ENCODE measurements around the gene EMC1.

DNA sequence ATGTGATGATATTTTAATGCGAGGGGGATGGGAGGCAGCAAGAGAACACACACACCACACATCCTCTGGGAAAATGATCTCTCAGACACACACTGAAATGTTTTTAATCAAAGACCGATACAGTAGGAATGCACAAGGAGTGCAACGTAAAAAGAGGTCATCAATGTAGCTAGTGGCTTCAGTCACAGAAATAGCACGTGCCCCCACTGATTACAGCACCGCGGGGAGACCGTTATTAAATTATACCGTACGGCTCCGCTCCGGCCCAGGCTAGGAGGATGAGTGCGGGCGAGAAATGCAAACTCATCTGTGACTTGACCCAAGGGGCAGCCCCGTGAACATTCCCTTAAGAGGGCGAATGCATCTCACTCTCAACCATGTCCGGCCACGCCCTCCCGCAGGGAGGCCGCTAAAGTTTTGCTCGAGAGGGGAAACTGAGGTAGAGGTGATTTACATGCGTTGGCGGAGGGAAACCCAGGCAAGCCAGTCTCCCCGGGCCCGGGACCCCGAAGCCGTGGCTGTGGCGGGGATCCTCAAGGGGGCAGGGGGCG is 41.8 kb downstream of the EMC1 start:
- TF ChIP-seq ZC3H11A (IDR thresholded peaks at IDR 0.05), result no peak; the same call in 1 of the 2 replicates
- TF ChIP-seq REST (IDR thresholded peaks at IDR 0.05), result no peak
- TF ChIP-seq CHD4 (IDR thresholded peaks at IDR 0.05; ENCODE audit: borderline replicate concordance), result no peak
- no peak for TF ChIP-seq ZNF302 (CRISPR knock-in tag; IDR thresholded peaks at IDR 0.05)
- TF ChIP-seq, protein P1, sequence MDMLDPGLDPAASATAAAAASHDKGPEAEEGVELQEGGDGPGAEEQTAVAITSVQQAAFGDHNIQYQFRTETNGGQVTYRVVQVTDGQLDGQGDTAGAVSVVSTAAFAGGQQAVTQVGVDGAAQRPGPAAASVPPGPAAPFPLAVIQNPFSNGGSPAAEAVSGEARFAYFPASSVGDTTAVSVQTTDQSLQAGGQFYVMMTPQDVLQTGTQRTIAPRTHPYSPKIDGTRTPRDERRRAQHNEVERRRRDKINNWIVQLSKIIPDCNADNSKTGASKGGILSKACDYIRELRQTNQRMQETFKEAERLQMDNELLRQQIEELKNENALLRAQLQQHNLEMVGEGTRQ (IDR thresholded peaks at IDR 0.05), result no peak
- no peak for TF ChIP-seq RAD21 (conservative IDR thresholded peaks at IDR 0.05 in 1 of 2, IDR thresholded peaks at IDR 0.05 in 1 of 2)
- TF ChIP-seq, protein P2, sequence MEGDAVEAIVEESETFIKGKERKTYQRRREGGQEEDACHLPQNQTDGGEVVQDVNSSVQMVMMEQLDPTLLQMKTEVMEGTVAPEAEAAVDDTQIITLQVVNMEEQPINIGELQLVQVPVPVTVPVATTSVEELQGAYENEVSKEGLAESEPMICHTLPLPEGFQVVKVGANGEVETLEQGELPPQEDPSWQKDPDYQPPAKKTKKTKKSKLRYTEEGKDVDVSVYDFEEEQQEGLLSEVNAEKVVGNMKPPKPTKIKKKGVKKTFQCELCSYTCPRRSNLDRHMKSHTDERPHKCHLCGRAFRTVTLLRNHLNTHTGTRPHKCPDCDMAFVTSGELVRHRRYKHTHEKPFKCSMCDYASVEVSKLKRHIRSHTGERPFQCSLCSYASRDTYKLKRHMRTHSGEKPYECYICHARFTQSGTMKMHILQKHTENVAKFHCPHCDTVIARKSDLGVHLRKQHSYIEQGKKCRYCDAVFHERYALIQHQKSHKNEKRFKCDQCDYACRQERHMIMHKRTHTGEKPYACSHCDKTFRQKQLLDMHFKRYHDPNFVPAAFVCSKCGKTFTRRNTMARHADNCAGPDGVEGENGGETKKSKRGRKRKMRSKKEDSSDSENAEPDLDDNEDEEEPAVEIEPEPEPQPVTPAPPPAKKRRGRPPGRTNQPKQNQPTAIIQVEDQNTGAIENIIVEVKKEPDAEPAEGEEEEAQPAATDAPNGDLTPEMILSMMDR (IDR thresholded peaks at IDR 0.05), result no peak
- TF ChIP-seq EP300 (IDR thresholded peaks at IDR 0.05), result no peak
- TF ChIP-seq HOXA7 (CRISPR knock-in tag; IDR thresholded peaks at IDR 0.05), result no peak

Data from A549 (cell line).